Measurements from ENCODE around the gene DHFR2. TPM values are rescaled to one million over a fixed set of nuclear protein-coding genes. Genes with fewer than 3 reads are reported as not detected.

Gene DHFR2
- total and polyA plus RNA-seq, 10 of the 15 experiments (the other 5 are each of a cell fraction or from before 2014, with no cell fraction given), result 1.8 to 5.6 (median 4.4) TPM

DNA sequence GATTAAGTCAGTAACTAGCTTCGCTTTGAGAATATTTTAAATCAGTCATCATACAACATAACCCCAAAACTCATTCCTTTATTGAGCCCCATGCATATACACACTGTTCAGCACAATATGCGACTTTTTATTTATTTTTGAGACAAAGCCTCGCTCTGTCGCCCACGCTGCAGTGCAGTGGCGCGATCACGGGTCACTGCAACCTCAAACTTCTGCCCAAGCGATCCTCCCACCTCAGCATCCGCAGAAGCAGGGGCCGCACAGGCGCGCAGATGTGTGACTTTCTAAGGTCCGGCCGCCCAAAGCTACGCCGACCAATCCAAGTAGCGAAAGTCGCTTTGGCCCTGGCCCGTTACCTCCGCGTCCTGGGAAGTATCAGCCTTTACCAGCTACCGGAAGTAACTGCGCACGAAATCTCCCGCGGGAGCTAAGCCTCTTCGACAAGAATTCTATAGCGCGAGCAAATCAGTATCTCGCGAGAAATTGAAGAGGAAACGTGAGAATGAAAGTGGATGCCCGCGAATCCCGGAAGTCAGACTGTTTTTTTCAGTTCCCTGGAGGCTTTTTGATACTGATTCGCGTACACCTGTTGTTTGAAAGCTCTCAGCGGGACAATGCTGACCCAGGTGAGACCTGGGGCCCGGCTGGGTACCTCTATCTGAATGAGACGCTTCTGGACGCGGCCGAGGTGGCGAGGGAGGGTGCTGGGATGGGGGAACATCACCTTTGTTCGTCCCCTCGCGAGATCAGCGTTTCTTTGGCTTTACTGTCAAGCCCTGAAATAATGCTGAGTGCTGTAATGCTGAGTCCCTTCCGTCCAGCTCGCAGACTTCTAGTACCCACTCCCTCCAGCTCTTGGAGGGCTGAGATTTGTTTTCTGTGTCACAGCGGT is at the start of gene DHFR2, which contains the start of gene NSUN3 (continued):
- TF ChIP-seq, protein P1, sequence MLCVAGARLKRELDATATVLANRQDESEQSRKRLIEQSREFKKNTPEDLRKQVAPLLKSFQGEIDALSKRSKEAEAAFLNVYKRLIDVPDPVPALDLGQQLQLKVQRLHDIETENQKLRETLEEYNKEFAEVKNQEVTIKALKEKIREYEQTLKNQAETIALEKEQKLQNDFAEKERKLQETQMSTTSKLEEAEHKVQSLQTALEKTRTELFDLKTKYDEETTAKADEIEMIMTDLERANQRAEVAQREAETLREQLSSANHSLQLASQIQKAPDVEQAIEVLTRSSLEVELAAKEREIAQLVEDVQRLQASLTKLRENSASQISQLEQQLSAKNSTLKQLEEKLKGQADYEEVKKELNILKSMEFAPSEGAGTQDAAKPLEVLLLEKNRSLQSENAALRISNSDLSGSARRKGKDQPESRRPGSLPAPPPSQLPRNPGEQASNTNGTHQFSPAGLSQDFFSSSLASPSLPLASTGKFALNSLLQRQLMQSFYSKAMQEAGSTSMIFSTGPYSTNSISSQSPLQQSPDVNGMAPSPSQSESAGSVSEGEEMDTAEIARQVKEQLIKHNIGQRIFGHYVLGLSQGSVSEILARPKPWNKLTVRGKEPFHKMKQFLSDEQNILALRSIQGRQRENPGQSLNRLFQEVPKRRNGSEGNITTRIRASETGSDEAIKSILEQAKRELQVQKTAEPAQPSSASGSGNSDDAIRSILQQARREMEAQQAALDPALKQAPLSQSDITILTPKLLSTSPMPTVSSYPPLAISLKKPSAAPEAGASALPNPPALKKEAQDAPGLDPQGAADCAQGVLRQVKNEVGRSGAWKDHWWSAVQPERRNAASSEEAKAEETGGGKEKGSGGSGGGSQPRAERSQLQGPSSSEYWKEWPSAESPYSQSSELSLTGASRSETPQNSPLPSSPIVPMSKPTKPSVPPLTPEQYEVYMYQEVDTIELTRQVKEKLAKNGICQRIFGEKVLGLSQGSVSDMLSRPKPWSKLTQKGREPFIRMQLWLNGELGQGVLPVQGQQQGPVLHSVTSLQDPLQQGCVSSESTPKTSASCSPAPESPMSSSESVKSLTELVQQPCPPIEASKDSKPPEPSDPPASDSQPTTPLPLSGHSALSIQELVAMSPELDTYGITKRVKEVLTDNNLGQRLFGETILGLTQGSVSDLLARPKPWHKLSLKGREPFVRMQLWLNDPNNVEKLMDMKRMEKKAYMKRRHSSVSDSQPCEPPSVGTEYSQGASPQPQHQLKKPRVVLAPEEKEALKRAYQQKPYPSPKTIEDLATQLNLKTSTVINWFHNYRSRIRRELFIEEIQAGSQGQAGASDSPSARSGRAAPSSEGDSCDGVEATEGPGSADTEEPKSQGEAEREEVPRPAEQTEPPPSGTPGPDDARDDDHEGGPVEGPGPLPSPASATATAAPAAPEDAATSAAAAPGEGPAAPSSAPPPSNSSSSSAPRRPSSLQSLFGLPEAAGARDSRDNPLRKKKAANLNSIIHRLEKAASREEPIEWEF (IDR thresholded peaks at IDR 0.05; ENCODE audit: insufficient replicate concordance, low read depth, low read length), result no peak
- TF ChIP-seq BCL11A (IDR thresholded peaks at IDR 0.05; ENCODE audit: low read depth, low read length) (no peak), SUPT20H (IDR thresholded peaks at IDR 0.05; ENCODE audit: borderline replicate concordance, control insufficient read depth, low read depth, low read length) (no peak), MTA3 (IDR thresholded peaks at IDR 0.05; ENCODE audit: borderline replicate concordance, low read length) (peak; percentile 64; the same call in 1 of the 2 replicates), STAT1 (conservative IDR thresholded peaks at IDR 0.05) (no peak; the same call in 1 of the 2 replicates), CBX3 (IDR thresholded peaks at IDR 0.05; ENCODE audit: borderline replicate concordance, low read depth) (no peak), PML (IDR thresholded peaks at IDR 0.05; ENCODE audit: low read length) (peak; percentile 96), HCFC1 (IDR thresholded peaks at IDR 0.05; ENCODE audit: low read length) (peak; percentile 14; the same call in 1 of the 2 replicates), NR2C1 (IDR thresholded peaks at IDR 0.05) (no peak), SPI1 (IDR thresholded peaks at IDR 0.05; ENCODE audit: borderline replicate concordance, insufficient read depth, low read depth, low read length) (no peak), EP300 (IDR thresholded peaks at IDR 0.05; ENCODE audit: borderline replicate concordance in 1 of 2, control insufficient read depth in 1 of 2, low read depth in 2 of 2, low read length in 2 of 2) (no peak), MYB (IDR thresholded peaks at IDR 0.05; ENCODE audit: borderline replicate concordance, low read depth, low read length) (peak; percentile 31; the same call in 1 of the 2 replicates), SRF (IDR thresholded peaks at IDR 0.05; ENCODE audit: low read depth in 2 of 2, low read length in 2 of 2) (0 out of 4 replicates have a peak, but pooled peaks of 1 of the 2 experiments have one; percentile 14), NFYB (IDR thresholded peaks at IDR 0.05; ENCODE audit: insufficient read depth, low read depth, low read length) (no peak), IKZF2 (IDR thresholded peaks at IDR 0.05) (peak; percentile 67 to 71; a peak in 3 of 4 replicates)
- TF ChIP-seq, protein P2, sequence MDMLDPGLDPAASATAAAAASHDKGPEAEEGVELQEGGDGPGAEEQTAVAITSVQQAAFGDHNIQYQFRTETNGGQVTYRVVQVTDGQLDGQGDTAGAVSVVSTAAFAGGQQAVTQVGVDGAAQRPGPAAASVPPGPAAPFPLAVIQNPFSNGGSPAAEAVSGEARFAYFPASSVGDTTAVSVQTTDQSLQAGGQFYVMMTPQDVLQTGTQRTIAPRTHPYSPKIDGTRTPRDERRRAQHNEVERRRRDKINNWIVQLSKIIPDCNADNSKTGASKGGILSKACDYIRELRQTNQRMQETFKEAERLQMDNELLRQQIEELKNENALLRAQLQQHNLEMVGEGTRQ (IDR thresholded peaks at IDR 0.05; ENCODE audit: borderline replicate concordance, low read depth, low read length), result no peak
- TF ChIP-seq, protein P3, sequence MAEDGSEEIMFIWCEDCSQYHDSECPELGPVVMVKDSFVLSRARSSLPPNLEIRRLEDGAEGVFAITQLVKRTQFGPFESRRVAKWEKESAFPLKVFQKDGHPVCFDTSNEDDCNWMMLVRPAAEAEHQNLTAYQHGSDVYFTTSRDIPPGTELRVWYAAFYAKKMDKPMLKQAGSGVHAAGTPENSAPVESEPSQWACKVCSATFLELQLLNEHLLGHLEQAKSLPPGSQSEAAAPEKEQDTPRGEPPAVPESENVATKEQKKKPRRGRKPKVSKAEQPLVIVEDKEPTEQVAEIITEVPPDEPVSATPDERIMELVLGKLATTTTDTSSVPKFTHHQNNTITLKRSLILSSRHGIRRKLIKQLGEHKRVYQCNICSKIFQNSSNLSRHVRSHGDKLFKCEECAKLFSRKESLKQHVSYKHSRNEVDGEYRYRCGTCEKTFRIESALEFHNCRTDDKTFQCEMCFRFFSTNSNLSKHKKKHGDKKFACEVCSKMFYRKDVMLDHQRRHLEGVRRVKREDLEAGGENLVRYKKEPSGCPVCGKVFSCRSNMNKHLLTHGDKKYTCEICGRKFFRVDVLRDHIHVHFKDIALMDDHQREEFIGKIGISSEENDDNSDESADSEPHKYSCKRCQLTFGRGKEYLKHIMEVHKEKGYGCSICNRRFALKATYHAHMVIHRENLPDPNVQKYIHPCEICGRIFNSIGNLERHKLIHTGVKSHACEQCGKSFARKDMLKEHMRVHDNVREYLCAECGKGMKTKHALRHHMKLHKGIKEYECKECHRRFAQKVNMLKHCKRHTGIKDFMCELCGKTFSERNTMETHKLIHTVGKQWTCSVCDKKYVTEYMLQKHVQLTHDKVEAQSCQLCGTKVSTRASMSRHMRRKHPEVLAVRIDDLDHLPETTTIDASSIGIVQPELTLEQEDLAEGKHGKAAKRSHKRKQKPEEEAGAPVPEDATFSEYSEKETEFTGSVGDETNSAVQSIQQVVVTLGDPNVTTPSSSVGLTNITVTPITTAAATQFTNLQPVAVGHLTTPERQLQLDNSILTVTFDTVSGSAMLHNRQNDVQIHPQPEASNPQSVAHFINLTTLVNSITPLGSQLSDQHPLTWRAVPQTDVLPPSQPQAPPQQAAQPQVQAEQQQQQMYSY (CRISPR knock-in tag; IDR thresholded peaks at IDR 0.05), result no peak
